ENCODE measurements around the gene R3HDM4. TPM values are rescaled to one million over a fixed set of nuclear protein-coding genes. Genes with fewer than 3 reads are reported as not detected.

R3HDM4 gene
- total RNA-seq, 1 experiment from 2014 or later: 57.7 TPM

DNA sequence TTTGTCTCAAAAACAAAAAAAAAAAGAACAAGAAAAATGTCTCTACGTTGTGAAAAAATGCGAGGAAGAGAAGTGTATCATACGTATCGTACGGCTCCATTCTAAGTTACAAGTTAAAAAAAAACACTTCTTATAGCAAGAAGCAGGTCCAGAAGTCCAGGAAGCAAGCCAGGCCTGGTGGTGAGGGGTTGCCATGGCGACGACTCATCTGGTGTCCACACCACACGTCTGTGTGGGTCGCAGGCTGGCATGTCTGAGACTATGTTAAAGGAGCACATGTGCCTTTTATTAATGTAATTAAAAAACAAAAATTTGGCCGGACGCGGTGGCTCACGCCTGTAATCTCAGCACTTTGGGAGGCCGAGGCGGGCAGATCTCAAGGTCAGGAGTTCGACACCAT, 25.9 kb downstream of the R3HDM4 start:
- H3K27me3 Mint-ChIP-seq (ENCODE audit: insufficient read depth, unreplicated experiment): no peaks in the 10 kb centered on the region
- no peak for DNase-seq
- Histone ChIP-seq H3K27me3 (replicated peaks; ENCODE audit: control insufficient read depth, insufficient read depth, low read length) (no peaks in the 10 kb centered on the region), H3K4me3 (ENCODE audit: low read depth, low read length) (no peak overlapping the region), H3K9me3 (no peaks in the 10 kb centered on the region), H3K36me3 (ENCODE audit: control insufficient read depth, insufficient read depth, low read length) (peaks cover 3% of the 10 kb centered on the region), H3K4me1 (peaks cover 14% of the 10 kb centered on the region)
- intact Hi-C loops (cut with micrococcal nuclease; ENCODE audit: unreplicated experiment): no loop called here
- BruUV-seq (replicated peaks): no TSS peak
- no peaks in the 10 kb centered on the region for H3K9me3 Mint-ChIP-seq (ENCODE audit: unreplicated experiment)
- ChIA-PET POLR2A (no interaction called here), CTCF (no interaction called here)
- H3K4me3 Mint-ChIP-seq (ENCODE audit: unreplicated experiment): no peak overlapping the region
- peaks cover 39% of the 10 kb centered on the region for H3K36me3 Mint-ChIP-seq (ENCODE audit: insufficient read depth, unreplicated experiment)
- no peak overlapping the region for H3K27ac Mint-ChIP-seq (ENCODE audit: unreplicated experiment)
- no peaks in the 10 kb centered on the region for H3K4me1 Mint-ChIP-seq (ENCODE audit: low read depth, unreplicated experiment)
- TF ChIP-seq, protein P1, sequence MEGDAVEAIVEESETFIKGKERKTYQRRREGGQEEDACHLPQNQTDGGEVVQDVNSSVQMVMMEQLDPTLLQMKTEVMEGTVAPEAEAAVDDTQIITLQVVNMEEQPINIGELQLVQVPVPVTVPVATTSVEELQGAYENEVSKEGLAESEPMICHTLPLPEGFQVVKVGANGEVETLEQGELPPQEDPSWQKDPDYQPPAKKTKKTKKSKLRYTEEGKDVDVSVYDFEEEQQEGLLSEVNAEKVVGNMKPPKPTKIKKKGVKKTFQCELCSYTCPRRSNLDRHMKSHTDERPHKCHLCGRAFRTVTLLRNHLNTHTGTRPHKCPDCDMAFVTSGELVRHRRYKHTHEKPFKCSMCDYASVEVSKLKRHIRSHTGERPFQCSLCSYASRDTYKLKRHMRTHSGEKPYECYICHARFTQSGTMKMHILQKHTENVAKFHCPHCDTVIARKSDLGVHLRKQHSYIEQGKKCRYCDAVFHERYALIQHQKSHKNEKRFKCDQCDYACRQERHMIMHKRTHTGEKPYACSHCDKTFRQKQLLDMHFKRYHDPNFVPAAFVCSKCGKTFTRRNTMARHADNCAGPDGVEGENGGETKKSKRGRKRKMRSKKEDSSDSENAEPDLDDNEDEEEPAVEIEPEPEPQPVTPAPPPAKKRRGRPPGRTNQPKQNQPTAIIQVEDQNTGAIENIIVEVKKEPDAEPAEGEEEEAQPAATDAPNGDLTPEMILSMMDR (IDR thresholded peaks at IDR 0.05; ENCODE audit: insufficient read depth in 1 of 2, low read depth in 1 of 2, low read length in 1 of 2, severe bottlenecking in 1 of 2, unreplicated experiment in 1 of 2): no peak

DNA sequence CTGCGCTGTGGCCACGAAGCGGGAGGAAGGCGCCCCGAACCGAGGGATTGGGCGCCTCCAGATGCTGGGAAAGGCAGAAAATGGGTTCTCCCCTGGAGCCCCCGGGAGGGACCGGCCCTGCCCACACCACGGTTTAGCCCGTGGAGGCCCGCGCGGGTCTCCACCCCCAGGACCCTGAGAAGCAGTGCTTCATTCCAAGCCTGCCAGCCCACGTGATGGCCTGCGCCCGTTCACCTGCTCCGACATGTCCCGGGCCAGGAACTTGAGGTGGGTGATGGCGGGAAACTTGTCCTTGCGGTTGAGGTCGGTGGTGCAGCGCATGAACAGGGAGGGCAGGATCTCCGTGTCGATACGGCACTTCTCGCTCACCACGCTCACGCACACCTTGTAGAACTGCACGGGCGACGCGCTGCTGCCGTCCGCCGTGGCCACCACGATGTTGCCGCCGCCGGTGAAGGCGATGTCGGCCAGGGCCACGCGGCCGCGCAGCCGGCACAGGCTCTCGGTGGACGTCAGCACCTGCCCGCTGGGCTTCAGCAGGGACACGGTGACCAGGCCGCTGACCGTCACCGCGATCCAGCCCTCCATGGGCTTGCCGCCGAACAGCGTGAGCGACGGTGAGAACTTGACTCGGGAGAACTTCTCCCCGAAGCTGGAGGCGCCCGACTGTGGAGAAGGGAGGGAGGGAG, 27.3 kb downstream of the R3HDM4 start:
- Histone ChIP-seq H3K27me3 (replicated peaks; ENCODE audit: control insufficient read depth, insufficient read depth, low read length) (no peaks in the 10 kb centered on the region), H3K36me3 (ENCODE audit: control insufficient read depth, insufficient read depth, low read length) (peaks cover 3% of the 10 kb centered on the region), H3K4me3 (ENCODE audit: low read depth, low read length) (no peak overlapping the region), H3K4me1 (peaks cover 14% of the 10 kb centered on the region), H3K9me3 (no peaks in the 10 kb centered on the region)
- TF ChIP-seq, protein P1 (IDR thresholded peaks at IDR 0.05; ENCODE audit: insufficient read depth in 1 of 2, low read depth in 1 of 2, low read length in 1 of 2, severe bottlenecking in 1 of 2, unreplicated experiment in 1 of 2): no peak
- POLR2A ChIA-PET: interaction anchor here (0.6 kb wide), 1 partner anchor 134 kb away, joined by 12 read pairs; no protein-coding TSS in a partner anchor
- CTCF ChIA-PET: no interaction called here
- Mint-ChIP-seq H3K4me1 (ENCODE audit: low read depth, unreplicated experiment) (no peaks in the 10 kb centered on the region), H3K27ac (ENCODE audit: unreplicated experiment) (peak overlapping the region; percentile 57), H3K36me3 (ENCODE audit: insufficient read depth, unreplicated experiment) (peaks cover 49% of the 10 kb centered on the region), H3K9me3 (ENCODE audit: unreplicated experiment) (no peaks in the 10 kb centered on the region), H3K4me3 (ENCODE audit: unreplicated experiment) (no peak overlapping the region), H3K27me3 (ENCODE audit: insufficient read depth, unreplicated experiment) (no peaks in the 10 kb centered on the region)
- BruUV-seq (replicated peaks): no TSS peak
- intact Hi-C loops (cut with micrococcal nuclease; ENCODE audit: unreplicated experiment): no loop called here
- DNase-seq: no peak

DNA sequence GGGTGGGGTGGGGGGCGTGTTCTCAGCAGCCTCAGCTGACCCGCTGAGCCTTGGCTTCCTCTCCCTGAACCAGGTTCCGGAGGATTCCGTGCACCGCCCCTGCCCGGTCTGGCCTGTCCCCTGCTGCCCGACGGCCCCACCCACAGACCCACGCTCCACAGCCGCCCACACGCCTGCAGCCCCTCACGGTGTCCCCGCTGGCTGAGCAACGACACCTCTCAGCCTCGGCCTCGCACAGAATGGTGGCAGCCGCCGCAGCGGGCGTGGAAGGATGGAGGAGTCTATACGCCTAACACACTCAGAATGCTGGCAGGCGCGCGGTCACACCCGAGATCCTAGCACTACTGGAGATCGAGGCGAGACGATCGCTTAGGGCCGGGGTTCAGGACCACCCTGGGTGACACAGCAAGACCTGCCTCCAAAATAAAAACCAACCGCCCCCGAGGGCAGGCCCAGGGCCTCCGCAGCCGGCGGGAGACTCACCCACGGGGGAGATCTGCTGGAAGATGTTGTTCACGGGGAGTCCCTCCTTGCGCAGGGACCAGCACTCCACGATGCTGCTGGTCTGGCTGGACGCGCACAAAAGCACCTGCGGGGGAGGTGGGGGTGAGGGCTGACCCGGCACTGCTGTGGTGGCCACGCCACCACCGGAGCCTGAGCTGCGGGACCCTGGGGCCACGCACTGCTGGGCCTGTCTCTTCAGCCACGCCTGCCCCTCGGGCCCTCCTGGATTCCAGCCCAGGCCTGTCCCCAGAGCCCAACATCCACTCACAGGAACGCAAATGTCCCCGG, 28.4 kb downstream of the R3HDM4 start:
- Mint-ChIP-seq H3K27ac (ENCODE audit: unreplicated experiment) (peak overlapping the region; percentile 57), H3K36me3 (ENCODE audit: insufficient read depth, unreplicated experiment) (peaks cover 52% of the 10 kb centered on the region), H3K27me3 (ENCODE audit: insufficient read depth, unreplicated experiment) (no peaks in the 10 kb centered on the region), H3K4me3 (ENCODE audit: unreplicated experiment) (peak overlapping the region; percentile 22), H3K4me1 (ENCODE audit: low read depth, unreplicated experiment) (no peaks in the 10 kb centered on the region), H3K9me3 (ENCODE audit: unreplicated experiment) (no peaks in the 10 kb centered on the region)
- CTCF ChIA-PET: no interaction called here
- BruUV-seq (replicated peaks): no TSS peak
- no peaks in the 10 kb centered on the region for H3K27me3 ChIP-seq (replicated peaks; ENCODE audit: control insufficient read depth, insufficient read depth, low read length)
- TF ChIP-seq, protein P1 (IDR thresholded peaks at IDR 0.05; ENCODE audit: insufficient read depth in 1 of 2, low read depth in 1 of 2, low read length in 1 of 2, severe bottlenecking in 1 of 2, unreplicated experiment in 1 of 2): no peak
- H3K4me3 ChIP-seq (ENCODE audit: low read depth, low read length): no peak overlapping the region
- POLR2A ChIA-PET: no interaction called here
- peaks cover 2% of the 10 kb centered on the region for H3K36me3 ChIP-seq (ENCODE audit: control insufficient read depth, insufficient read depth, low read length)
- no peak for DNase-seq
- peaks cover 14% of the 10 kb centered on the region for H3K4me1 ChIP-seq
- intact Hi-C loops (cut with micrococcal nuclease; ENCODE audit: unreplicated experiment): no loop called here
- no peaks in the 10 kb centered on the region for H3K9me3 ChIP-seq
